Measurements from ENCODE around the gene FIGNL2. TPM values are rescaled to one million over a fixed set of nuclear protein-coding genes. Genes with fewer than 3 reads are reported as not detected.

The FIGNL2 gene
- total RNA-seq, 1 experiment from 2014 or later, result 0.27 TPM

DNA sequence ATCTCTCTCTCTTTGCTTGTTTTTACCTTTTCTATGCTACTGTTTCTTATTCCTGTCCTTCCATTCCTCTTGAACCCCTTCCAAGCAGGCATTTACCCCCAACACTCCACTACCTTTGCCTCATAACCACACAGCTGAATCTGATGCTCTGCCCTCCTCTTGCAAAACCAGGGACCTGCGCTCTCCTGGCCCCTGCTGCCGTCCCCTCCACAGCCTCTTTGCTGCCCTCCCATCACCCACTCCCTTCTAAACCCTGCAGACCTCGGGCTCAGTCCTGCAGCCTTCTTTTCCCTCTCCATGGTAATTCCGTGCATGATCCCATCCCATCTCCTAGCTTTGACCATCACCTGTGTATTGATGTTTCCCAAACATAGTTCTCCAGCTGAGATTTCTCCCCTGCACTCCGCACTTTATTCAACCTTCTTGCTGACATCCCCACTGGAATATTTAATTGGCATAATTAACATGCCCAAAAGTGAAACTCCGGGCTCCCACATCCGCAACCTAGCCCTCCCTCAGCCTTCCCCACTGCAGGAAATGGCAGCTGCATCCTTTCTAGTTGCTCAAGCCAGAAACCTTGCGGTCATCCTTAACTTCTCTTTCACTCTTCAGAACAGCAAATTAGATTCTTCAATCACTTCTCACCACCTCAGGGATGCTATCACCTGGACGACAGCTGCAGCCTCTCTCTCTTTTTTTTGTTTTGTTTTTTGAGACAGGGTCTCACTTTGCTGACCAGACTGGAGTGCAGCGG lies 16.0 kb downstream of the FIGNL2 start:
- no peak for ATAC-seq
- DNase-seq (ENCODE audit: low read depth, low spot score), result no peak
- CTCF ChIA-PET, result interaction anchor here (1.1 to 1.2 kb wide), 2 partner anchors 9 to 12 kb away, joined by 4 read pairs; no protein-coding TSS in a partner anchor
- Histone ChIP-seq H3K9ac (ENCODE audit: low read length) (no peak overlapping the region), H3K79me2 (ENCODE audit: insufficient read depth, low read length) (no peaks in the 10 kb centered on the region), H3K9me2 (ENCODE audit: insufficient read depth) (no peaks in the 10 kb centered on the region), H3K4me2 (ENCODE audit: low read length) (no peak overlapping the region), H3K9me3 (ENCODE audit: control insufficient read depth in 1 of 2, insufficient read depth in 1 of 2, low read depth in 1 of 2, low read length in 2 of 2) (no peaks in the 10 kb centered on the region), H3K36me3 (ENCODE audit: control insufficient read depth in 1 of 2, insufficient read depth in 2 of 2, low read length in 2 of 2) (no peaks in the 10 kb centered on the region), H3K4me1 (ENCODE audit: control insufficient read depth in 1 of 2, insufficient read depth in 2 of 2, low read length in 2 of 2) (peaks cover 7 to 22% of the 10 kb centered on the region in 2 experiments), H4K20me1 (ENCODE audit: insufficient read depth) (no peaks in the 10 kb centered on the region), H2AFZ (ENCODE audit: low read depth, low read length, poor library complexity, severe bottlenecking) (no peak overlapping the region), H3K27ac (ENCODE audit: low read depth, low read length) (no peak overlapping the region), H3K4me3 (replicated peaks in 1 of 2; ENCODE audit: low read depth in 1 of 2, low read length in 2 of 2) (no peak overlapping the region), H3K27me3 (ENCODE audit: insufficient read depth, low read length) (peaks cover 24% of the 10 kb centered on the region; the same call in 1 of the 2 replicates)
- TF ChIP-seq ZFX (IDR thresholded peaks at IDR 0.05) (no peak), EGR1 (IDR thresholded peaks at IDR 0.05; ENCODE audit: low read depth) (no peak), SRF (IDR thresholded peaks at IDR 0.05; ENCODE audit: low read depth) (no peak), CEBPB (IDR thresholded peaks at IDR 0.05; ENCODE audit: low read depth) (no peak), POLR2A (IDR thresholded peaks at IDR 0.05; ENCODE audit: borderline replicate concordance, extremely low read depth, insufficient read depth, insufficient read length) (no peak), FOSL1 (IDR thresholded peaks at IDR 0.05; ENCODE audit: low read depth) (no peak), JUND (IDR thresholded peaks at IDR 0.05) (no peak), EZH2phosphoT487 (IDR thresholded peaks at IDR 0.05; ENCODE audit: borderline replicate concordance) (no peak), SIN3A (IDR thresholded peaks at IDR 0.05; ENCODE audit: low read depth) (no peak), RAD21 (IDR thresholded peaks at IDR 0.05; ENCODE audit: low read depth) (no peak), POLR2AphosphoS5 (IDR thresholded peaks at IDR 0.05; ENCODE audit: low read depth, low read length) (no peak), TCF7L2 (IDR thresholded peaks at IDR 0.05; ENCODE audit: borderline replicate concordance, extremely low read depth, insufficient read depth, insufficient read length) (no peak), SP1 (IDR thresholded peaks at IDR 0.05; ENCODE audit: low read depth) (no peak), YY1 (IDR thresholded peaks at IDR 0.05; ENCODE audit: extremely low read depth, insufficient replicate concordance, low read depth, low read length) (no peak), ELF1 (IDR thresholded peaks at IDR 0.05; ENCODE audit: borderline replicate concordance, low read depth) (no peak)
- TF ChIP-seq, protein P1, sequence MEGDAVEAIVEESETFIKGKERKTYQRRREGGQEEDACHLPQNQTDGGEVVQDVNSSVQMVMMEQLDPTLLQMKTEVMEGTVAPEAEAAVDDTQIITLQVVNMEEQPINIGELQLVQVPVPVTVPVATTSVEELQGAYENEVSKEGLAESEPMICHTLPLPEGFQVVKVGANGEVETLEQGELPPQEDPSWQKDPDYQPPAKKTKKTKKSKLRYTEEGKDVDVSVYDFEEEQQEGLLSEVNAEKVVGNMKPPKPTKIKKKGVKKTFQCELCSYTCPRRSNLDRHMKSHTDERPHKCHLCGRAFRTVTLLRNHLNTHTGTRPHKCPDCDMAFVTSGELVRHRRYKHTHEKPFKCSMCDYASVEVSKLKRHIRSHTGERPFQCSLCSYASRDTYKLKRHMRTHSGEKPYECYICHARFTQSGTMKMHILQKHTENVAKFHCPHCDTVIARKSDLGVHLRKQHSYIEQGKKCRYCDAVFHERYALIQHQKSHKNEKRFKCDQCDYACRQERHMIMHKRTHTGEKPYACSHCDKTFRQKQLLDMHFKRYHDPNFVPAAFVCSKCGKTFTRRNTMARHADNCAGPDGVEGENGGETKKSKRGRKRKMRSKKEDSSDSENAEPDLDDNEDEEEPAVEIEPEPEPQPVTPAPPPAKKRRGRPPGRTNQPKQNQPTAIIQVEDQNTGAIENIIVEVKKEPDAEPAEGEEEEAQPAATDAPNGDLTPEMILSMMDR (IDR thresholded peaks at IDR 0.05 in 2 of 3, conservative IDR thresholded peaks at IDR 0.05 in 1 of 3; ENCODE audit: borderline replicate concordance in 1 of 3, insufficient read depth in 1 of 3, low read depth in 2 of 3, low read length in 2 of 3), result no peak
- TF ChIP-seq, protein P2, sequence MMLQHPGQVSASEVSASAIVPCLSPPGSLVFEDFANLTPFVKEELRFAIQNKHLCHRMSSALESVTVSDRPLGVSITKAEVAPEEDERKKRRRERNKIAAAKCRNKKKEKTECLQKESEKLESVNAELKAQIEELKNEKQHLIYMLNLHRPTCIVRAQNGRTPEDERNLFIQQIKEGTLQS (IDR thresholded peaks at IDR 0.05), result no peak
- TF ChIP-seq, protein P3, sequence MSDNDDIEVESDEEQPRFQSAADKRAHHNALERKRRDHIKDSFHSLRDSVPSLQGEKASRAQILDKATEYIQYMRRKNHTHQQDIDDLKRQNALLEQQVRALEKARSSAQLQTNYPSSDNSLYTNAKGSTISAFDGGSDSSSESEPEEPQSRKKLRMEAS (IDR thresholded peaks at IDR 0.05), result no peak
- TF ChIP-seq, protein P4, sequence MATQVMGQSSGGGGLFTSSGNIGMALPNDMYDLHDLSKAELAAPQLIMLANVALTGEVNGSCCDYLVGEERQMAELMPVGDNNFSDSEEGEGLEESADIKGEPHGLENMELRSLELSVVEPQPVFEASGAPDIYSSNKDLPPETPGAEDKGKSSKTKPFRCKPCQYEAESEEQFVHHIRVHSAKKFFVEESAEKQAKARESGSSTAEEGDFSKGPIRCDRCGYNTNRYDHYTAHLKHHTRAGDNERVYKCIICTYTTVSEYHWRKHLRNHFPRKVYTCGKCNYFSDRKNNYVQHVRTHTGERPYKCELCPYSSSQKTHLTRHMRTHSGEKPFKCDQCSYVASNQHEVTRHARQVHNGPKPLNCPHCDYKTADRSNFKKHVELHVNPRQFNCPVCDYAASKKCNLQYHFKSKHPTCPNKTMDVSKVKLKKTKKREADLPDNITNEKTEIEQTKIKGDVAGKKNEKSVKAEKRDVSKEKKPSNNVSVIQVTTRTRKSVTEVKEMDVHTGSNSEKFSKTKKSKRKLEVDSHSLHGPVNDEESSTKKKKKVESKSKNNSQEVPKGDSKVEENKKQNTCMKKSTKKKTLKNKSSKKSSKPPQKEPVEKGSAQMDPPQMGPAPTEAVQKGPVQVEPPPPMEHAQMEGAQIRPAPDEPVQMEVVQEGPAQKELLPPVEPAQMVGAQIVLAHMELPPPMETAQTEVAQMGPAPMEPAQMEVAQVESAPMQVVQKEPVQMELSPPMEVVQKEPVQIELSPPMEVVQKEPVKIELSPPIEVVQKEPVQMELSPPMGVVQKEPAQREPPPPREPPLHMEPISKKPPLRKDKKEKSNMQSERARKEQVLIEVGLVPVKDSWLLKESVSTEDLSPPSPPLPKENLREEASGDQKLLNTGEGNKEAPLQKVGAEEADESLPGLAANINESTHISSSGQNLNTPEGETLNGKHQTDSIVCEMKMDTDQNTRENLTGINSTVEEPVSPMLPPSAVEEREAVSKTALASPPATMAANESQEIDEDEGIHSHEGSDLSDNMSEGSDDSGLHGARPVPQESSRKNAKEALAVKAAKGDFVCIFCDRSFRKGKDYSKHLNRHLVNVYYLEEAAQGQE (IDR thresholded peaks at IDR 0.05; ENCODE audit: low read depth), result no peak
- POLR2A ChIA-PET, result no interaction called here
- intact Hi-C loops (cut with micrococcal nuclease), result no loop called here
- no TSS peak for BruUV-seq (replicated peaks)
- RAD21 ChIA-PET (ENCODE audit: low non-redundant PET in 1 of 2, low total read pairs in 2 of 2, uncharacterized antibody in 2 of 2, unreplicated experiment in 2 of 2), result no interaction called here
